B cell (primary cell): ENCODE results near the gene NAP1L5.

Source experiments
- EZH2 ChIP-seq: IDR thresholded peaks from 2 replicates; pipeline ENCODE4 v1.6.1; 2012; ENCODE audit warnings: borderline replicate concordance, low read depth, mild to moderate bottlenecking, moderate library complexity, low read length; ENCODE audit not compliant: insufficient read depth, poor library complexity, severe bottlenecking
- TF ChIP-seq, protein P1 (sequence below): fragments of 200-600 bp; IDR thresholded peaks from one replicate; pipeline ENCODE4 v1.8.0; 2022; ENCODE audit warnings: antibody characterized with exemption, mild to moderate bottlenecking

DNA sequence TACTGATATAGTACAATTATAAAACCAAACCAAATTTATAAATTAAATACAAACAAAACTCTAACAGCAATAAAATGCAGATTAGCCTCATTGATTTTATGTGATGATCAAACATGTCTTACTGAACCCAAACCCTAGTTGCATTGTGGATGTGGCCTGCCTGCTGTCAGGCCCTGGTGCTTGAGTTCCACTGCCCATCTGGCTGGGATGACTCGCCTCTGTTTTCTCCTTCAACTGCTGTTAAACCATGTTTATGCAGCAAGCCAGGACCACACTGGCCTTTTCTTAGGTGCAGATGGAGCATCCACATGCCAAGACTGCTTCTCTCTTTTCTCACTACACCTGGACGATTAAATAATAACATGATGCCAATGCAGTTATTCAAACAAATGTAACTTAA, 22.6 kb downstream of the NAP1L5 start:
- no peak for TF ChIP-seq EZH2
- TF ChIP-seq, protein P1, sequence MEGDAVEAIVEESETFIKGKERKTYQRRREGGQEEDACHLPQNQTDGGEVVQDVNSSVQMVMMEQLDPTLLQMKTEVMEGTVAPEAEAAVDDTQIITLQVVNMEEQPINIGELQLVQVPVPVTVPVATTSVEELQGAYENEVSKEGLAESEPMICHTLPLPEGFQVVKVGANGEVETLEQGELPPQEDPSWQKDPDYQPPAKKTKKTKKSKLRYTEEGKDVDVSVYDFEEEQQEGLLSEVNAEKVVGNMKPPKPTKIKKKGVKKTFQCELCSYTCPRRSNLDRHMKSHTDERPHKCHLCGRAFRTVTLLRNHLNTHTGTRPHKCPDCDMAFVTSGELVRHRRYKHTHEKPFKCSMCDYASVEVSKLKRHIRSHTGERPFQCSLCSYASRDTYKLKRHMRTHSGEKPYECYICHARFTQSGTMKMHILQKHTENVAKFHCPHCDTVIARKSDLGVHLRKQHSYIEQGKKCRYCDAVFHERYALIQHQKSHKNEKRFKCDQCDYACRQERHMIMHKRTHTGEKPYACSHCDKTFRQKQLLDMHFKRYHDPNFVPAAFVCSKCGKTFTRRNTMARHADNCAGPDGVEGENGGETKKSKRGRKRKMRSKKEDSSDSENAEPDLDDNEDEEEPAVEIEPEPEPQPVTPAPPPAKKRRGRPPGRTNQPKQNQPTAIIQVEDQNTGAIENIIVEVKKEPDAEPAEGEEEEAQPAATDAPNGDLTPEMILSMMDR: no peak
